ENCODE data around the gene PACRG.

DNA sequence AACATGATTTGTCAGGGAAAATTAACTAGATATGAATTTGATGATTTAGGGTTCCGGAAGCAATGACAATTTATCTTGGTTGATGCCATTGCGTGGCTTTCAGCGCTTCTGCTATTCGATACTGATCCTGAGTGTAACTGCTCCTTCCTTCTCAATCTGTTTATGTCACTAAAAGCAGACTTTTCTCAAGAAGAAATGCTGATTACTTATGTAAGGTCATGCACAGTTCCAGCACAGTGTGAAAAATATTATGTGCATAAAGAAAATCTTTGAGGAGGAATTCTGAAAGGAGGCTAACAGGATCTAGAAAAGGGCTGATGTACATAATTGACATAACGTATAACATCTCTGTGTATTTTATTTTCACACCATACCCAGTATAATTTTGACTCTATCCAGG is 336.6 kb downstream of the PACRG start:
- TF ChIP-seq, protein P1, sequence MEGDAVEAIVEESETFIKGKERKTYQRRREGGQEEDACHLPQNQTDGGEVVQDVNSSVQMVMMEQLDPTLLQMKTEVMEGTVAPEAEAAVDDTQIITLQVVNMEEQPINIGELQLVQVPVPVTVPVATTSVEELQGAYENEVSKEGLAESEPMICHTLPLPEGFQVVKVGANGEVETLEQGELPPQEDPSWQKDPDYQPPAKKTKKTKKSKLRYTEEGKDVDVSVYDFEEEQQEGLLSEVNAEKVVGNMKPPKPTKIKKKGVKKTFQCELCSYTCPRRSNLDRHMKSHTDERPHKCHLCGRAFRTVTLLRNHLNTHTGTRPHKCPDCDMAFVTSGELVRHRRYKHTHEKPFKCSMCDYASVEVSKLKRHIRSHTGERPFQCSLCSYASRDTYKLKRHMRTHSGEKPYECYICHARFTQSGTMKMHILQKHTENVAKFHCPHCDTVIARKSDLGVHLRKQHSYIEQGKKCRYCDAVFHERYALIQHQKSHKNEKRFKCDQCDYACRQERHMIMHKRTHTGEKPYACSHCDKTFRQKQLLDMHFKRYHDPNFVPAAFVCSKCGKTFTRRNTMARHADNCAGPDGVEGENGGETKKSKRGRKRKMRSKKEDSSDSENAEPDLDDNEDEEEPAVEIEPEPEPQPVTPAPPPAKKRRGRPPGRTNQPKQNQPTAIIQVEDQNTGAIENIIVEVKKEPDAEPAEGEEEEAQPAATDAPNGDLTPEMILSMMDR (IDR thresholded peaks at IDR 0.05; ENCODE audit: insufficient read depth, low read length, poor library complexity, severe bottlenecking) = no peak
- no peak for TF ChIP-seq EZH2phosphoT487 (conservative IDR thresholded peaks at IDR 0.05; ENCODE audit: low read length)
